ENCODE data around the gene CRTAC1.

The CRTAC1 gene

DNA sequence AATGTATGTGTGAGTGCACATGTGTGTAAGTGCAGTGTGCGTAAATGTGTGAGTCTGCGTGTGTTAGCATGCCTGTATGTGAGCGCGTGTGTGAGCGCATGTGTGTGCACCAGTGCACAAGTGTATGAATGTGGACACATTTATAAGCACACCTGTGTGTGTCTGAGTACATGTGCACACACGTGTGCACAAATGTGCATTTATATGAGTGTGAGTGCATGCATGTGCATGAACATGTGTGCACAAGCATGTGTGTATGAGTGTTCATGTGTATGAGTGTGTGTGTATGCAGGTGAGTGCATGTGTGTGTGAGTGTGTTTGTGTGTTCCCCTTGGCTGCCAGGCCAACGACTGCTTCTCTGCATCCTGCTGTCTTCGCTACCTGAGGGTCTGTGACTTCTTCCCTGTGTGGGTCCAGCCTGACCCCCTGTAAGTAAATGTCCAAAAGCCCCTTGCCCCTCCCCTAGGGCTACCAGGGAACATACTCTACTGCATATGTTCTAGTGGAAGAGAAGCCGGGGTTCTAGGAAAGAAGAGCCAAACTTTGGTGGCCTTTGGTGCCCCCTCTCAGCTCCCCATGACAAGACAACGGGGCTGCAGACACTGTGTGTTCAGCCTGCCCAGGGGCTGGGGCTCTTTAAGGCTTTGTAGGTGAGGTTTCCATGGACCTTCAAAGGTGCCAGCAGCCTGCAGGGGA, 163.7 kb downstream of the CRTAC1 start:
- no peak for DNase-seq (ENCODE audit: low read depth)

DNA sequence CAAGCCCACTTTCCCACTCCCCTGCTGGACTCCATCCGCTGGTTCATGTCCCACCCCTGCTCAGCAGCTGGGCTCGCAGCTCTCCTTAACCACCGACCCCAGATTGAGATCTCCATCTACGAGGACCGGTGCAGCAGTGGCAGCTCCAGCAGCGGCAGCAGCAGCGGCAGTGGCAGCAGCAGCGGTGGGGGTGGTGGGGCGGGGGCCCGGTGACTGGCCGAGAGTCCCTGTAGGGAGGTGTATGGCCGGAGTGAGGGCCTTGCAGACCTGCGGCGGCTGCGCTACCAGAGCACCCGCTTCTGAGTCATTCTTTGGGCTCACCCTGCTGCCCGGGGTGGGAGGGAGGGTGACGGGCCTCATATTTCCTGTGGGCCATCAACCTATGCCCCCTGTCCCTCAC, 164.9 kb downstream of the CRTAC1 start:
- no peak for TF ChIP-seq CTCF (IDR thresholded peaks at IDR 0.05; ENCODE audit: insufficient read depth, low read depth, low read length, missing control alignments)
- DNase-seq (ENCODE audit: low read depth): no peak
- no peak overlapping the region for H3K4me3 ChIP-seq (ENCODE audit: low read depth, low read length)

More for the DNA sequence above, 163.7 kb downstream of the CRTAC1 start:
- no peak for TF ChIP-seq CTCF (IDR thresholded peaks at IDR 0.05; ENCODE audit: insufficient read depth, low read depth, low read length, missing control alignments)
- no peak overlapping the region for H3K4me3 ChIP-seq (ENCODE audit: low read depth, low read length)

DNA sequence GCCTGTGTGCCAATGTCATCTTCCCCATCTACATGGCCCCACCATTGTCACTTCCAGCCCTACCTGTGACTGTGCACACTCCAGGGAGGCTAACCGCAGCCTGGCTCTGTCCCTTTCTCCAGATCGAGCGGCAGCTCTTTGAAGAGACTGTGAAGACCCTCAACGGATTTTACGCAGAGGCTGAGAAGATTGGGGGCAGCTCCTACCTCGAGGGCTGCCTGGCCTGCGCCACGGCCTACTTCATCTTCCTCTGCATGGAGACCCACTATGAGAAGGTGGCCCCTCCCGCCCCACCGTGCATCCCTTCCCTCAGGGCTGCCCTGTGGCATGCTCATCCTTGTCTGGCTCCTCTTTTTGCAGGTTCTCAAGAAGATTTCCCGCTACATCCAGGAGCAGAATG, 166.6 kb downstream of the CRTAC1 start:
- H3K4me3 ChIP-seq (ENCODE audit: low read depth, low read length): no peak overlapping the region
- TF ChIP-seq CTCF (IDR thresholded peaks at IDR 0.05; ENCODE audit: insufficient read depth, low read depth, low read length, missing control alignments): no peak
- no peak for DNase-seq (ENCODE audit: low read depth)

GRCh38 chr10:97861924-97862323, 168.5 kb downstream of the CRTAC1 start:
- DNase-seq (ENCODE audit: low read depth): no peak
- no peak overlapping the region for H3K4me3 ChIP-seq (ENCODE audit: low read depth, low read length)
- no peak for TF ChIP-seq CTCF (IDR thresholded peaks at IDR 0.05; ENCODE audit: insufficient read depth, low read depth, low read length, missing control alignments)

DNA sequence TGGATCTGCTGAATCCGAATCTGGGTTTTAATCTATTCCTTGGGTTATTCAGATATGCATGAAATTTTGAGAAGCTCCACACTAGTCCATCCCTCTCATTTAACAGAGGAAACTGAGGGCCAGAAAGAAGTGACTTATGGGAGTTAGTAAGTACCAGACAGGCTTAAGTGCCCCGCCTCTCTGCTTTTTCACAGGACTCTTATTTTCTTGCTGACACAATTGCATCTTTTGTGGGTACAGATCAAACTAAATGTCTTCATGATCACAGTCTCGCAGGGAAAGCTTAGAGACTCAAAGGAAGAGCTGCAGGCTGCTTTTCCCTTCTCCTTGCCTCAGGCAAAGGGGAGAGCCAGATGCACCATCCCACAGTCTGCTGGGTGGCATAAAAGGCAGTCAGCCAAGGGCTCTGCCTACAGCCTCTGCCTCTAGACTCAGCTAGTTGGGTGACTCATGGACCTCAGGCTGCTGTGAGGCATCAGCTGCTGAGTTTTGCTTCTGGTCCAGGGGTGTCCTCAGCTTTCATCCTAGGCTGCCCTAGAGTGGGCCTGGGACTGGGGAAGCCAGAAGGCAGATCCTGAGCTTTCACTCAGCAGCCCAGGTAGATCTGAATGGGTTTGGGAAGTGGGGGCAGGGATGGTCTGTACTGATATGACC, 169.2 kb downstream of the CRTAC1 start:
- H3K4me3 ChIP-seq (ENCODE audit: low read depth, low read length): no peak overlapping the region
- TF ChIP-seq CTCF (IDR thresholded peaks at IDR 0.05; ENCODE audit: insufficient read depth, low read depth, low read length, missing control alignments): no peak
- no peak for DNase-seq (ENCODE audit: low read depth)

GRCh38 chr10:97858001-97858439, 172.4 kb downstream of the CRTAC1 start:
- no peak for DNase-seq (ENCODE audit: low read depth)
- no peak for TF ChIP-seq CTCF (IDR thresholded peaks at IDR 0.05; ENCODE audit: insufficient read depth, low read depth, low read length, missing control alignments)
- H3K4me3 ChIP-seq (ENCODE audit: low read depth, low read length): no peak overlapping the region
